Endothelial cell of umbilical vein (primary cell): ENCODE measurements around the gene KCTD16. TPM values are rescaled to one million over a fixed set of nuclear protein-coding genes. Genes with fewer than 3 reads are reported as not detected.

Source experiments
- BruUV-seq: library from RNA; stranded (reverse); fragments of 400-500 nt; replicated peaks from 2 replicates; lab custom pipeline; 2021; lab: Mats Ljungman, UMichigan
- CTCF ChIA-PET: fragments of 300-600, 350-600 bp; sonication (Branson Sonifier 250); formaldehyde crosslinking; loops from one replicate; lab custom pipeline; 2021; ENCODE audit warnings: antibody characterized with exemption, inconsistent platforms; lab: Charles Lee
- POLR2A ChIA-PET: fragments of 300-600, 350-600 bp; sonication (Branson Sonifier 250); formaldehyde crosslinking; loops from one replicate; lab custom pipeline; 2021; ENCODE audit warnings: antibody characterized with exemption, inconsistent platforms; lab: Charles Lee
- DNase-seq: peaks from one replicate; pipeline ENCODE4 v3.0.0-alpha.2; 2011; ENCODE audit warnings: low read depth, low spot score
- FAIRE-seq: peaks from 2 replicates; lab custom pipeline; 2011; peaks lifted over from hg19 to GRCh38; lab: Jason Lieb, UNC
- H2AFZ ChIP-seq: 2 replicates; pipeline ENCODE4 v1.6.0; 2012; ENCODE audit warnings: low read depth, low read length, control low read depth, inconsistent platforms
- H3K27ac ChIP-seq: 2 replicates; pipeline ENCODE4 v1.5.1; 2011; ENCODE audit warnings: low read depth, mild to moderate bottlenecking, control low read depth, low read length, moderate library complexity; ENCODE audit not compliant: insufficient read depth
- H3K27me3 ChIP-seq, 2 experiments: 2 replicates each; pipeline versions ENCODE4 v1.6.0 to v1.6.1; 2011; ENCODE audit warnings: low read length in 2 of 2, mixed read lengths in 1 of 2; ENCODE audit not compliant: control insufficient read depth in 2 of 2, insufficient read depth in 2 of 2
- H3K36me3 ChIP-seq, 2 experiments: 2 replicates in 1 of 2; 3 replicates in 1 of 2; pipeline ENCODE4 v1.5.1; 2011; ENCODE audit warnings: low read length in 2 of 2, mild to moderate bottlenecking in 1 of 2, moderate library complexity in 1 of 2; ENCODE audit not compliant: control insufficient read depth in 2 of 2, insufficient read depth in 2 of 2; ENCODE audit errors: extremely low read depth in 1 of 2
- H3K4me1 ChIP-seq: 3 replicates; pipeline ENCODE4 v1.5.1; 2011; ENCODE audit warnings: mild to moderate bottlenecking, low read length; ENCODE audit not compliant: control insufficient read depth, insufficient read depth; ENCODE audit errors: extremely low read depth
- H3K4me2 ChIP-seq: 2 replicates; pipeline ENCODE4 v1.6.1; 2011; ENCODE audit warnings: low read length, control low read depth, mixed read lengths; ENCODE audit not compliant: insufficient read depth
- H3K4me3 ChIP-seq, 3 experiments: fragments of 200-600 bp in 1 of 3; sonication (generic), shearing (Covaris generic) in 1 of 3; replicated peaks in 1 of 3; 2 replicates each; pipeline ENCODE4 v1.5.1; 2011 to 2016; ENCODE audit warnings: control low read depth in 3 of 3, low read length in 3 of 3, mild to moderate bottlenecking in 2 of 3, inconsistent platforms in 1 of 3, low read depth in 1 of 3, moderate library complexity in 1 of 3; ENCODE audit not compliant: insufficient read depth in 1 of 3
- H3K79me2 ChIP-seq: 2 replicates; pipeline ENCODE4 v1.6.0; 2012; ENCODE audit warnings: low read length, inconsistent platforms; ENCODE audit not compliant: control insufficient read depth, insufficient read depth
- H3K9ac ChIP-seq: replicated peaks from 2 replicates; pipeline ENCODE3; 2011; ENCODE audit warnings: low read length, control low read depth; ENCODE audit not compliant: insufficient read depth; ENCODE audit errors: extremely low read depth
- H3K9me1 ChIP-seq: replicated peaks from 3 replicates; pipeline ENCODE4 v1.6.0; 2011; ENCODE audit warnings: mild to moderate bottlenecking, low read length; ENCODE audit not compliant: control insufficient read depth, insufficient read depth; ENCODE audit errors: extremely low read depth
- H3K9me3 ChIP-seq: replicated peaks from 2 replicates; pipeline ENCODE4 v1.5.1; 2012; ENCODE audit warnings: low read length, inconsistent platforms; ENCODE audit not compliant: control insufficient read depth, insufficient read depth
- H4K20me1 ChIP-seq: replicated peaks from 2 replicates; pipeline ENCODE3; 2011; ENCODE audit warnings: mild to moderate bottlenecking, low read length; ENCODE audit not compliant: control insufficient read depth, insufficient read depth; ENCODE audit errors: extremely low read depth
- EZH2 ChIP-seq: IDR thresholded peaks from 2 replicates; pipeline ENCODE4 v1.6.1; 2012; ENCODE audit warnings: borderline replicate concordance, low read depth, mild to moderate bottlenecking, moderate library complexity, low read length, inconsistent platforms; ENCODE audit not compliant: severe bottlenecking
- FOS ChIP-seq: IDR thresholded peaks from 2 replicates; pipeline ENCODE4 v1.6.1; 2011; ENCODE audit warnings: mild to moderate bottlenecking, low read length, moderate library complexity, borderline replicate concordance; ENCODE audit not compliant: insufficient read depth
- GATA2 ChIP-seq: IDR thresholded peaks from 2 replicates; pipeline ENCODE4 v1.7.0; 2011; ENCODE audit warnings: low read depth, mild to moderate bottlenecking, moderate library complexity, mixed read lengths, low read length; ENCODE audit not compliant: insufficient read length, insufficient read depth
- JUN ChIP-seq: IDR thresholded peaks from 2 replicates; pipeline ENCODE4 v1.6.1; 2011; ENCODE audit warnings: borderline replicate concordance, low read depth; ENCODE audit not compliant: insufficient read length, insufficient read depth
- MYC ChIP-seq: IDR thresholded peaks from one replicate; pipeline ENCODE4 v1.6.1; 2011; ENCODE audit warnings: mild to moderate bottlenecking, low read depth, low read length
- POLR2A ChIP-seq: IDR thresholded peaks from 2 replicates; pipeline ENCODE4 v1.6.1; 2012; ENCODE audit warnings: low read depth, mild to moderate bottlenecking, control low read depth, low read length
- POLR2AphosphoS5 ChIP-seq: IDR thresholded peaks from 2 replicates; pipeline ENCODE4 v1.6.1; 2012; ENCODE audit warnings: low read depth, mild to moderate bottlenecking, control low read depth, low read length, moderate library complexity; ENCODE audit not compliant: insufficient read depth
- dilution Hi-C: fragments of 300-500 bp; cut with MboI; formaldehyde crosslinking; loops from one replicate; pipeline ENCODE4 v1.15.0; 2019; ENCODE audit warnings: low sequenced_read_pairs; ENCODE audit not compliant: extremely low pct_ligation_motif_present
- intact Hi-C: fragments of 100-400 bp; cut with micrococcal nuclease; formaldehyde crosslinking; loops from one replicate; pipeline ENCODE4 v1.10.0; 2022
- polyA plus RNA-seq, 4 experiments: library from polyadenylated mRNA; depleted of rRNA in 3 of 4; stranded (reverse) in 3 of 4; unstranded in 1 of 4; fragments of >200 nt; gene quantifications; 2 replicates each; pipeline versions ENCODE4 v1.2.1 to v1.2.3, GENCODE V29; 2011 to 2012; ENCODE audit warnings: missing spikeins in 1 of 4
- total RNA-seq: library from RNA; stranded (reverse); gene quantifications from 2 replicates; pipeline ENCODE4 v1.2.3, GENCODE V29; 2021
- TF ChIP-seq, protein P1 (sequence below): IDR thresholded peaks from 2 replicates; pipeline ENCODE4 v1.6.1; 2011; ENCODE audit not compliant: insufficient read depth, insufficient read length
- TF ChIP-seq, protein P2 (sequence below), 2 donors: IDR thresholded peaks; 1 replicate in 1 of 2; 2 replicates in 1 of 2; pipeline ENCODE4 v1.5.1; 2011; ENCODE audit warnings: low read length in 2 of 2, mild to moderate bottlenecking in 2 of 2, moderate library complexity in 2 of 2, control low read depth in 1 of 2, inconsistent platforms in 1 of 2, low read depth in 1 of 2; ENCODE audit not compliant: insufficient read depth in 1 of 2; ENCODE audit errors: extremely low read depth in 1 of 2

Gene KCTD16
- total and polyA plus RNA-seq, 2 donors (not counting 3 experiments of a cell fraction or from before 2014, with no cell fraction given) = 0.21 to 0.49 TPM

DNA sequence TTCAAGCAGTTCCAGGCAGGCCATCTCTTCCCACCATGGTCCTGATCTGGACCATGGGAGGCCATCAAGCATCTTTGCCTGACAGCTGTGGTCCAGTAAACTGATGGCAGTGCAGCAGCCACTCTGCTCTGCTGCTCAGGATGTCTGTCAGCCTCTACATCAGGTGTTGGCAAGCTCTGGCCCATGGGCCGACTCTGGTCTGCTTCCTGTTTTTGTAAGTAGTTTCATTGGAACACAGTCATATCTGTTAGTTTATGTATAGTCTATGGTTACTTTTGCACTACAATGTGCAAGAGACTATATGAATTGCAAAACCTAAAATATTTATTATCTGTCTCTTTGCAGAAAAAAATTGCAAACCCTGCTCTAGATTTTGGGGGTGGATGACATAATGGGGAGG, 225.0 kb downstream of the KCTD16 start:
- Histone ChIP-seq H3K9me1 (no peaks in the 10 kb centered on the region), H3K9me3 (no peaks in the 10 kb centered on the region), H2AFZ (no peak overlapping the region), H3K27ac (no peak overlapping the region), H4K20me1 (no peaks in the 10 kb centered on the region), H3K36me3 (no peaks in the 10 kb centered on the region), H3K79me2 (no peaks in the 10 kb centered on the region), H3K4me3 (no peak overlapping the region), H3K4me2 (no peak overlapping the region), H3K4me1 (no peaks in the 10 kb centered on the region), H3K27me3 (no peaks in the 10 kb centered on the region), H3K9ac (no peak overlapping the region)
- POLR2A ChIA-PET = no interaction called here
- FAIRE-seq (no peak), DNase-seq (no peak)
- dilution Hi-C loops (no loop called here), intact Hi-C loops (no loop called here)
- CTCF ChIA-PET = no interaction called here
- BruUV-seq = no TSS peak
- no peak for TF ChIP-seq FOS
- TF ChIP-seq, protein P1, sequence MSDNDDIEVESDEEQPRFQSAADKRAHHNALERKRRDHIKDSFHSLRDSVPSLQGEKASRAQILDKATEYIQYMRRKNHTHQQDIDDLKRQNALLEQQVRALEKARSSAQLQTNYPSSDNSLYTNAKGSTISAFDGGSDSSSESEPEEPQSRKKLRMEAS = no peak
- TF ChIP-seq POLR2AphosphoS5 = no peak
- TF ChIP-seq POLR2A = no peak
- no peak for TF ChIP-seq JUN
- TF ChIP-seq, protein P2, sequence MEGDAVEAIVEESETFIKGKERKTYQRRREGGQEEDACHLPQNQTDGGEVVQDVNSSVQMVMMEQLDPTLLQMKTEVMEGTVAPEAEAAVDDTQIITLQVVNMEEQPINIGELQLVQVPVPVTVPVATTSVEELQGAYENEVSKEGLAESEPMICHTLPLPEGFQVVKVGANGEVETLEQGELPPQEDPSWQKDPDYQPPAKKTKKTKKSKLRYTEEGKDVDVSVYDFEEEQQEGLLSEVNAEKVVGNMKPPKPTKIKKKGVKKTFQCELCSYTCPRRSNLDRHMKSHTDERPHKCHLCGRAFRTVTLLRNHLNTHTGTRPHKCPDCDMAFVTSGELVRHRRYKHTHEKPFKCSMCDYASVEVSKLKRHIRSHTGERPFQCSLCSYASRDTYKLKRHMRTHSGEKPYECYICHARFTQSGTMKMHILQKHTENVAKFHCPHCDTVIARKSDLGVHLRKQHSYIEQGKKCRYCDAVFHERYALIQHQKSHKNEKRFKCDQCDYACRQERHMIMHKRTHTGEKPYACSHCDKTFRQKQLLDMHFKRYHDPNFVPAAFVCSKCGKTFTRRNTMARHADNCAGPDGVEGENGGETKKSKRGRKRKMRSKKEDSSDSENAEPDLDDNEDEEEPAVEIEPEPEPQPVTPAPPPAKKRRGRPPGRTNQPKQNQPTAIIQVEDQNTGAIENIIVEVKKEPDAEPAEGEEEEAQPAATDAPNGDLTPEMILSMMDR (IDR thresholded peaks at IDR 0.05; ENCODE audit: extremely low read depth in 1 of 2, insufficient read depth in 1 of 2, low read depth in 1 of 2, low read length in 2 of 2) = no peak
- TF ChIP-seq MYC = no peak
- no peak for TF ChIP-seq EZH2
- no peak for TF ChIP-seq GATA2
